ENCODE measurements around the gene ZFYVE19.
A peak's percentile ranks its signal among the peaks of the same experiment; 100 is the strongest.

The ZFYVE19 gene

DNA sequence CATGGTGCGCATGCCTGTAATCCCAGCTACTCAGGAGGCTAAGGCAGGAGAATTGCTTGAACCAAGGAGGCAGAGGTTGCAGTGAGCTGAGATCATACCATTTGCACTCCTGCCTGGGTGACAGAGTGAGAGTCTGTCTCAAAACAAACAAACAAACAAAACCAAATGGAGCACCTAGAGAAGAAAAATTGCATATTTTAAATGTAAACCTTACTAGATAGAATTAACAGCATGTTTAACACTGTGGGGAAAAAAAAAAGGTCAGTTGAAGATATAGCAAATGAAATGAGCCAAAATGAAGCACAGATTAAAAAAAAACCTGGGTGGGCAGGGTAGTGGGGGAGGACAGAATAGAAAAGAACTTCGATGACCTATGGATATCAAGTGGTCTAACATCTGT lies 14.3 kb downstream of the ZFYVE19 start:
- no peak for DNase-seq

DNA sequence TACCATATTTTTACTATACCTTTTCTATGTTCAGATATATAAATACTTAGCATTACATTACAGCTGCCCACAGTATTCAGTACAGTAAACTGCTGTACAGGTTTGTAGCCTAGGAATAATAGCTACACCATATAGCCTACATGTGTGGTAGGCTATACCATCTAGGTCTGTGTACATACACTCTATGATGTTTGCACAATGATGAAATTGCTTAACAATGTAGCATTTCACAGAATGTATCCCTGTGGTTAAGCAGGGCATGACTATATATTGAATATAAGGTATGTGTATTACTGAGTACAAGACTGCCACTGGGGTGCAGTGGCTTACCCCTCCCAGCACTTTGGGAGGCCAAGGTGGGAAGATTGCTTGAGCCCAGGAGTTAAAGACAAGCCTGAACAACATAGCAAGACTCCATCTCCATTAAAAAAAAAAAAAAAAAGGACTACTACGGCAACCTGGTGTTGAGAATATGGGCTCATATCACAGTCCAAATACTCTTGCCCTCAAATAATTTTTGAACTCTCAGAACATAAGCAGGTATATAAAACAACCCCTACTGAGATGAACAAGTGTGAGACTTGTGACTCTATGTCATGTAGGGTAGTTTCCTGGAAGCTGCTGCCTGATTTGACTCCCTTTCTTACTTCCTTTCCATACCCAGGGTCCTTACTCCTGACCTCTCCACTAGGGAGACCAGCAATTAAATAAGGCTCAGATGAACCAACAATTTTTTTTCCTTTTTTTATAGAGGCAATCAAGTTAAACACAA lies 16.9 kb downstream of the ZFYVE19 start:
- no peak for DNase-seq

DNA sequence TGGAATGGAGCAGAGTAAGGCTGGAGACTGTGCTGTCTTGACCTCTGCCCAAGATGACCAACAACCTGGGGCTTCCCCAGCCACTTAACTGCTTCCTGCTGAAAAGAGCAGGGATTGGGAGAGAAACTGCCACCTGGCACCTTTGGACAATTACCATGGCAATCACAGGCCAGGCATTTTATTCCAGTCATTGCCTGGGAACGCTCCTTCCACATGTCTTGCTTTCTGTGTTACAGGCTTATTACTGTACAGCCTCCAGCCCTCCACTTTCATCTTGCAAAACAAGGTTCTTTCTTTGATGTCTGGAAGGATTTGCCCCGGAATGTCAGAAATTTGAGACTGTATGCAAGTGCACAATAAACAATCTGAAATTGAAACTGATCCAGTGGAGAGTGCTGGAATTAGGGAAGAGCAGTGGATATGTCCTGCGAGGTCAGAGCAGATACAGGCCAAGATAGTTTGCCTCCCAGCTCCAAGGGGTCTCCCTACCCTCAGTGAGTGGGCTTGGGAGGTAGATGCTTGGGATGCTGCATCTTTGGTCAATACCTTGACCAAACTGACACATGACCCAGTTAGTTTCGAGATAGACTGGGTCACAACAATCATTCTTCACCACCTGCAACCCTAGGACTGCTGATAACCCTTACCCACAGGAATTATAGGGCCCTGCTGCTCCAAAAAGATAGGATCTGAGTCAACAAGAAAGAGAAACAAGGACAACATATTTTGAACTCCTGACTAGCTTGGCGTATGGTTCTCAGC lies 19.0 kb downstream of the ZFYVE19 start:
- no peak for DNase-seq

DNA sequence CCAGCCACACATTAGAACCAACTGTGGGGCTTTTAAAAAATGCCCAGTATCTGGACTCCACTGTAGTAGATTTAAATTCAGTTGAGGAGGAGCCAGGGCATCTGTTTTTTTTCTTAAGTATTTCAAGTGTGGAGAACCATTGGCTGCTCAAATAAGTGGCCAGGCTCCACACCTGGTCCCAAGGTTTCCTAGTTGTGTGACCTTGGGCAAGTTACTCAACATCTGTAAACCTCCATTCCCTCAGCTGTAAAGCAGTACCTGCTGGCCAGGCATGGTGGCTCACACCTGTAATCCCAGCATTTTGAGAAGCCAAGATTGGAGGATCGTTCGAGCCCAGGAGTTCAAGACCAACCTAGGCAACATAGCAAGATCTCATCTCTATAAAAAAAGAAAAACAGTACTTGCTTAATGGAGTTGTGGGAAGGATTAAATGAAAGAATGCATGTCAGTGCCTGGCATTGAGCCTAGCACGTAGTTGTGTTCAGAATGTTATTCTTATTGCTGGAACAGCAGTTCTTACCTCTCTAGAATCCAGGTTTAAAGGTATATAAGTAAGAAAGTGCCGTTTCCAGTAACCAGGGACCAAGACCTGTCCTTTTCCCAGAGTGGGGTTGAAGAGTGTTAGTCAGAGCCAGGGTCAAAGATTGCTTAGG lies 19.7 kb downstream of the ZFYVE19 start:
- no peak for DNase-seq

DNA sequence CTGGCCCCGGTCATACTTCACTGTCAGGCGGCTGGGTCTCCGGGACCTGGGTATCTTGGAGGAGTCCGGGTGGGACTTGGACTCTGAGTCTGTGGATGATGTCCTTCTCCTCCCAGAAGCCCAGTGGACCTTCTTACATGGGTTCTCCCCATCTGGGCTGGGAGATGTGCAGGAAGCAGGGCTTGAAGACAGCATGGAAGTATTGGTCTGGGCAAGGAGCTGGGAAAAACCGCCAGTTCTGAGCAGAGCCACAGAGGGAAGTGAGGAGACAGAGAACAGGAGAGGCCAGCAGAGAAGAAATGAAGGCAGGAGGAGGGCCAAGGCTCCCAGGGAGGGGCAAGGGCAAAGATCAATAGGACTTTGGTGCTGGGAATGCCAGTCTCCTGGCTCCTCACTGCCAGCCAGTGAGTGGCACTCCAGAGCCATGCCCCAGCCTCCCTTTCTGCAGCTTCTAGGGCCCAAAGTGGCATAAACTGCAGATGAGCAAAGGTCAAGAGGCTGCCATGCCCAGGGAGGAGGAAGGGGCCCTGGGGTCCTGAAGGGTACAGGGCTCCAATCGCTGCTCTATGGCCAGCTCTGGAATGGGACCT lies 21.7 kb downstream of the ZFYVE19 start, which contains the start of gene PPP1R14D:
Gene PPP1R14D, minus strand, starts transcription at position 262 of the 590 bp plus-strand sequence. Its CDS starts 67 bp downstream, at position 195.
- DNase-seq: no peak

DNA sequence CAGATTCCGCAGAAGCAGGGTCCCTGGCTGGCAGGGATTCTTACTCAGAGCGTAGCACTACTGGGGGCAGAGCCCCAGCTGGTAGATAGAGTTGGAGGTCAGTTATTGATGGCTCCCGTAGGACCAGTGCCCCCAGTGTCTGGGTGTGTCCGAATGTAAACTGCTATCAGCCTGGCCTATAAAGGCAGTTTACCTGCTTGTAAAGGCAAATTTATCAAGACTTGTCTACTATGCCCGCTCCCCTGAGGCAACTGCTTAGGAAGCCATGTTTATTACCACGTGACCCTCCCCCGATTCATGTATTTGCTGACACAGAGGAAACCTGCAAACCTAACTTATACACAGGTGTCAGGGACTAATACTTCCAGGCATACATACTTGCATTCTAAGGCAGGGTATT lies 22.2 kb downstream of the ZFYVE19 start:
- no peak for DNase-seq

DNA sequence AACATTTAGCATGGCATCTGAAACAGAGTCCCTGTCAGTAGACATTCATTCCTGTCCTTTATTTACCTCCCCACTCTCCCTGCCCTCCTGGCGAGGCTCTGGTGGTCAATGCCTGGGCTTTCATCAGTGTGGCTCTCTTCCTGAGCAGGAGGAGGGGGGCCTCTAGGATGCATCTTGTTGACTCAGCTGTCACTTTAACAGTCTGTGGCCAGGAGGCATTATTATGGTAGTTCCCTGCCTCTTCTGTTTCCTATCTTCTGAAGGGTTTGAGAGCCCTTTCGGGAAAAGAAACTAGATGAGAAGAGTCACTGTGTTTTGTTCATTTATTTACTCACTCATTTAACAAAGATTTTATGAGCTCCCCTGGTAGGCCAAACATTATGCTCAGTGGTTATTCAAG lies 24.0 kb downstream of the ZFYVE19 start:
- no peak for DNase-seq

DNA sequence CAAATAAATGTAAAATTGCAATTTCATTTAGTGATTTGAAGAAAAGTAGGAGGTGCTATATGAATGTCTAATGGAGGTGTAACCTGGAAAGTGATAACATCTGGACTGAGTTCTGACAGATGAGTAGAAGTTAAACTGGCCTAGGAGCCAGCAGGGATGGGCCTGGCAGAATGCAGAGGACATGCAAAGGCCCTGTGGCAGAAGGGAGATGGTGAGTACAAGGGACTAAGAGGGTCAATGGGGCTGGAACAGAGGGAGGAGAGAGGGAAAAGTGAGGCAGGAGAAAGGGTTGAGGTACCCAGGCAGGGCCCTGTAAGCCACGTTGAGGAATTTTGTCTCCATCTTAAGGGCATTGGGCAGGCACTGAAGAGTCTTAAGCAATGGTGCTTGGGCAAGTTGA lies 25.0 kb downstream of the ZFYVE19 start:
- no peak for DNase-seq

DNA sequence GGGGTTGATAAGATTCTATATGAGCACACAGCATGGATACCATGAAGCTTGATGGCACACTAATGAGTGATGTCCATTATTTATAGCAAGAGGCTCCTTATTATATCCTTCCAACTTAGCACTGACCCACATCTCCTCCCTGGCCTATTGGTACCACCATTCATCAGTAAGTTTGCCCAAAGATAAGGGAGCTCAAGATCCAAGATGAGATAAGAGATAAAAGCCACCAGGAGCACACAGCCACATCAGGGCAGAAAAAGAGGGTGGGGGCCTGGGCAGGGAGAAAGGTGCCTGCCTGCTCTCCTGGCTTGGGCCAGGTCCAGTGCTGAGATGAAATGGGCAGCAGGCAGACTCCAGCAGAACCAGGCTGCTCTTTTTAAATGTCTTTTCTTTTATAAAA lies 26.0 kb downstream of the ZFYVE19 start:
- no peak for DNase-seq

DNA sequence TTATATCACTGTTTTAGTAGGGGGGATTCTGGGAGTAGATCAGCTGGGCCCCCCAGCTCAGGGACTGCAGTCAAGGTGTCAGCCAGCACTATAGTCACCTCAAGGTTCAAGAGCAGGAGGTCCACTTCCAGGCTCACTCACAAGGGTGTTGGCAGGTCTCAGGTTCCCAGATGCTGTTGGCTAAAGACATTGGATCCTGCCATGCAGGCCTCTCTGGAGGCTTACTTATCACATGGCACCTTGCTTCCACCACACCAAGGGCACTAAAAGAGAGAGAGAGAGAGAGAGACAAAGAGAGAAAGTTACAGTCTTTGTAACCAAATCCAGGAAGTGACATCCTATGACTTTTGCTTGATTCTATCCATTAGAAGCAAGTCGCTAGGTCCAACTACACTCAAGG lies 29.1 kb downstream of the ZFYVE19 start:
- DNase-seq: no peak

DNA sequence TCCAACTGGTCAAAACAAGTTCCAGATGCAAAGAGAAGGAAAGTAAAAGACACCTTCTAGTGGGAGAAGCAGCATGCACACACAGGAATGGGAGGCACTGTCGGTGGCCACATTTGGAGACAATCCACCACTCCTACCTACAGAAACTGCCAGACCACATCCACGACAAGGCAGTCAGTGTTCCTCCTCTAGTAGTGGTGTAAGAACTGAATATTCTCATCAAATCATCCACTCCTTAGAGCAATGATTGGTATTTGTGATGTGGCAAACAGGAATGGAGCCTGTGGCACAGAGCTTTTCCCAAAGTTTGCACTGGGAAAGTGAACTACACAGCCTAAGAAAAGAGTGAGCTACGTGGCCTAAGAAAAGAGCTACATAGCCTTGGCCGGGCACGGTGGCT lies 31.9 kb downstream of the ZFYVE19 start:
- DNase-seq: no peak

DNA sequence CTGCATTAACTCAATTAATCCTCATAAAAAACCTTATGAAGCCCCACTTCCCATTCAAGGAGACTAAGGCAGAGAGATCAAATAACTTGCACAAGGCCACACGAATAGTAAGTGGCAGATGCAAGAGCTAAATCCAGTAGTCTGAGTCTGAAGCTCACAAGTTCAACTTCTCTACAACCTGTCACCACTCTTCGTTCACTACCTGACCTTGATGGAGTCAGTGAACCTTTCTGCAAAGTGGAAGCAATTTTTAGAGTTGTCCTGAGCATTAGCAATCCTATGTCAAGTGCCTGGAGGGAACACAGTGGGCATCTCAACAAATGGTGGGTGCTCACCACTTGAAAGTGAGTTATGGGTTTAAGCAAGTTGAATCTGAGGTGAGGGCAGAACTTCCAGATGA lies 34.9 kb downstream of the ZFYVE19 start:
- DNase-seq: no peak

DNA sequence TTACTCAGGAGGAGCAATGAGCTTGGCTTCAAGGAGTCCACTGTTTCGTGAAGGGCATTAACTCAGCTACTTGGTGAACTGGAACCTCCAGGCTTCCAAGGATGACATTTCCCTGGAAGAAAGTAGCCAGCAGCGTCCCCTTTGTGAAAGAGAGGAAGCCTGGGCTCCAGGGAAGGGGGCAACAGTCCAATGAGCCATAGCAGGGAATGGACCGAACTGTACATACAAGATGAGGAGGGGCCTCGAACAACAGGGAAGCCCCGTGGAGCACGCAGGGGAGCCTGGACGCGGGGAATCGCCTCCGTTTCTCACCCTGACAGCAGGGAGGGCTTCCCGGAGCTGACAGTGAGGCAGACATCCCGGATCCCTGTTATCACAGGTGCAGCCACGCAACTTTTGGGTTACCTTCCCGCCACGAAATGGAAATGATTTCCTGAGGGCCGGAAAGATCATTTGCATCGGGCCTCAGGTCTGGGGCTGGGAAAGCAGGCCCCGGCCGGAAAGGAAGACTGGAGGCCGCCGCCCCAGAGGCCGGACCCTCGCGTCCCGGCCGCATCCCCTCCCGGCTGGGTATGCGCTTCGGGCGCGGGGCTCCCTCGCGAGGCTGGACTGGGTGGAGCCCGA lies 36.5 kb downstream of the ZFYVE19 start:
- no peak for DNase-seq

DNA sequence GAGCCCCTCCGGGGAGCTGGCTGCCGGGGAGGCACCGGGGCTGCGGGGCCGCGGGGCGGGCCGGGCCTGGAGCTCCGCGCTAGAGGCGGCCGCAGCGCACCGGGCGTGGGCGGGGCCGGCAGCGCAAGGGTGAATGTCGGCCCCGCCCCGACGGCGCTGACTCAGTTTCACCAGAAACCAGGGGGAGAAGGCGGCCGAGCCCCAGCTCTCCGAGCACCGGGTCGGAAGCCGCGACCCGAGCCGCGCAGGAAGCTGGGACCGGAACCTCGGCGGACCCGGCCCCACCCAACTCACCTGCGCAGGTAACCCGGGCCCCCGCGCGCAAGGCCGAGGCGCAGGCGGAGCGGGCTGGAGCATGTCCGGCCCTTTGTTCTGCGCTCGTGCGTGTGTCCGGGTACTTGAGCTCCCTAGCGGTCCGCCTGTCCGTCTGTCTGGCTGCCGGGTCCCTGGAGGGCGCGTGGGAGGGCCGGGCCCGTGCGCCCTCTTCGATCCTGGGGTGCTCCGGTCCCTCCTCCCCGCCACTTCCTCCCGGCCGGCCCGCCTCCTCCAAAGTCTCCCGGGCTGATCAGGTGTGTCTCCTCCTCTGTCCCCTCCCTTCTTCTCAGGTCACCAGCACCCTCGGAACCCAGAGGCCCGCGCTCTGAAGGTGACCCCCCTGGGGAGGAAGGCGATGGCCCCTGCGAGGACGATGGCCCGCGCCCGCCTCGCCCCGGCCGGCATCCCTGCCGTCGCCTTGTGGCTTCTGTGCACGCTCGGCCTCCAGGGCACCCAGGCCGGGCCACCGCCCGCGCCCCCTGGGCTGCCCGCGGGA lies 37.2 kb downstream of the ZFYVE19 start, which contains the start of gene SPINT1:
Gene SPINT1, plus strand, starts transcription at position 164 of the 811 bp plus-strand sequence. Its CDS starts 507 bp downstream, at position 671.
- peak; percentile 57 for DNase-seq

DNA sequence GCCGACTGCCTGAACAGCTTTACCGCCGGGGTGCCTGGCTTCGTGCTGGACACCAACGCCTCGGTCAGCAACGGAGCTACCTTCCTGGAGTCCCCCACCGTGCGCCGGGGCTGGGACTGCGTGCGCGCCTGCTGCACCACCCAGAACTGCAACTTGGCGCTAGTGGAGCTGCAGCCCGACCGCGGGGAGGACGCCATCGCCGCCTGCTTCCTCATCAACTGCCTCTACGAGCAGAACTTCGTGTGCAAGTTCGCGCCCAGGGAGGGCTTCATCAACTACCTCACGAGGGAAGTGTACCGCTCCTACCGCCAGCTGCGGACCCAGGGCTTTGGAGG lies 37.8 kb downstream of the ZFYVE19 start:
- DNase-seq: peak; percentile 44

DNA sequence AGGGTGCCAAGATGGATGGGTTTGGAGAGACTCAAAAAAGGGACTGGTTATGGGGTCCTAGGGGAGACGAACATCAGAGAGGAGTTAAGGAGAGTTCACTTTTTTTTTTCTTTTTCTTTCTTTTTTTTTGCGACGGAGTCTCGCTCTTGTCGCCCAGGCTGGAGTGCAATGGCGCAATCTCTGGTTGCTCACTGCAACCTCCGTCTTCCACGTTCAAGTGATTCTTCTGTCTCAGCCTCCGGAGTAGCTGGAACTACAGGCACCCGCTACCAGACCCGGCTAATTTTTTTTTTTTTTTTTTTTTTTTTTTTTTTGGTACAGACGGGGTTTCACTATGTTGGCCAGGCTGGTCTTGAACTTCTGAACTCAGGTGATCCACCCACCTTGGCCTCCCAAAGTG lies 38.1 kb downstream of the ZFYVE19 start:
- DNase-seq: peak; percentile 37

DNA sequence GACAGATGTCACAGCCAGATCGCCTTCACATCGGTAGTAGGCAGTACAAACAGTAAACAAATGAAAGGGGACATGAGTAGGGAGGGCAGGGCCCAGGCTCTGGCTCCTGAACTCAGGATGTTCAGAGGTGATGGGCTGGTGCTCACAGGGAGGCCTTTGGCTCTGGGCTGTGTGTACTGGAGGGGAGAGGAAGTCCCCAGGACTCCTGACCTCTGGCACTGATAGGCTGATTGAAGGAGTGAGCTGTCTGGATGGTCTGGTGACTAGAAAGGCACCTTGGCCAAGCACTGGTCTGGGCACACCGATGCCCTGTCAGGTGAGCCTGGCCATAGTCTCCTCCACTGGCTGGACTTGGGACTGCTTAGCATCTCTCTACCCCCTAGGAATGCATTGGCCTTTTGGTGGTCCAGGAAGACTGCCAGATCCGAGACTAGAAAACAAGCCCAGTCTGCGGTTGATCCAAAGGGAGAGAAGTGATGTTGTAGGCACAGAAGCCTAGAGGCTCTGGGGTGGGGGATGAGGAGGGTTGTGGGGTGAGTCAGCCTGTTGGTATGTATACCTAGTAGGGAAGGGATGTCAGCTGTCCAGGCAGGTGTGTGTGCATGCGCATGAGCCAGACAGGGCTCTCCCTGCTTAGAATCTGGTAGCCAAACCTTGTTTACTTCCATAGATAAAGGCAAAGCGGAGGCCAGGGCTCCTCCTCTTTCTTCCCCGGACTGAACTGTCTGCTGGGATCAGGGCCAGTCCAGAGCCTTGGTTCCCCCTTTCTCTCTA lies 38.8 kb downstream of the ZFYVE19 start:
- no peak for DNase-seq

DNA sequence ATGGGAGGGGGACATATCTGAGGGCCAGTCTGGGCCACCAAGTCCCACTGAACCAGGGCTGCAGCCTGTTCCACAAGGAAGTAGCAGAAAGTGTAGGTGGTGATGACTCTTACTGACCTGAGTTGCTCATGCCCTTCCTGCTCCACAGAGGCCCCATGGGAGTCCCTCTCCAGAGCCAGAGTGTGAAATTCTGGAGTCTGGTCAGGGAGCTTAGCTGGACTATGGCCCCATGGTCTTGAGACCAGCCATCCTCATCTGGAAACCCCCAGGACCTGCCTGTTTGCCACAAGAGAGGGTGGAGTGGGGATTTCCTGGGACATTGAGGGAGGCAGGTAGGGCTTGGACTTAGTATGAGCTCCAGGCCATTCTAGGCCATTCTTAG lies 39.9 kb downstream of the ZFYVE19 start:
- DNase-seq: peak; percentile 53

DNA sequence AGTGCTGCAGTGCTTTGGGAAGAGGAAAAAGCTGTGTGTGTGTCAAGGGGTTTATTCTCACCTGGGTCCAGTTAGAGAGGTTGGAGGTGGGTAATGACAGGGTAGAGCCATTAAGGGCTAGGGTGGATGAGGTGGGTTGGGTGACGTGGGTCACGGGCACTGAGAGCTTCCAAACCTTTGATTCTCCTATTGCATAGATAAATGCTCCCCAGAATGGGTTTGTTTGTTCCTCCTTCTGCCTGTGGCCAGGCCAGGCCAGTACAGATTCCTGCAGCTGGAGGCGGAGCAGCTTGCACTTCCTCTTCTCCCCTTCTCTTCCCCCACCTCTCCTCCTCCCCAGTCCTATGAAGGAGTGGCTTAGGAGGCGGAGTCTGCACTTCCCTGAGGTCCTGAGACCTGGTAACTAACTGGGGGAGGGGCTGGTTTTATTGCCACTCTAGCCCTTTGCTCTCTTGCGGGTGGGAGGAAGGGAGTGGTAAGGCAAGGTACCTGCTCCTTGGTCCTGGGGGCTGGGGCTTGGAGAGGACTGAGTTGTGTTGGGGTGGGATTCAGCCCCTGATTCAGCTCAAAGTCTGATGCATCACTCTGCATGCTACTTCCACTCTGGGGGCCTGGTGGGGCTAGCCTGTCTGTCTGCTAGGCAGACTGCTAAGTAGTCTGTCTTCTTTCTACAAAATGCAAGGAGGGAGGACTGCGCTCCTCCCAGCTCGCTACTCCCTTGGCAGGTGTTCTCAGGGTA lies 40.5 kb downstream of the ZFYVE19 start:
- DNase-seq: peak; percentile 87

DNA sequence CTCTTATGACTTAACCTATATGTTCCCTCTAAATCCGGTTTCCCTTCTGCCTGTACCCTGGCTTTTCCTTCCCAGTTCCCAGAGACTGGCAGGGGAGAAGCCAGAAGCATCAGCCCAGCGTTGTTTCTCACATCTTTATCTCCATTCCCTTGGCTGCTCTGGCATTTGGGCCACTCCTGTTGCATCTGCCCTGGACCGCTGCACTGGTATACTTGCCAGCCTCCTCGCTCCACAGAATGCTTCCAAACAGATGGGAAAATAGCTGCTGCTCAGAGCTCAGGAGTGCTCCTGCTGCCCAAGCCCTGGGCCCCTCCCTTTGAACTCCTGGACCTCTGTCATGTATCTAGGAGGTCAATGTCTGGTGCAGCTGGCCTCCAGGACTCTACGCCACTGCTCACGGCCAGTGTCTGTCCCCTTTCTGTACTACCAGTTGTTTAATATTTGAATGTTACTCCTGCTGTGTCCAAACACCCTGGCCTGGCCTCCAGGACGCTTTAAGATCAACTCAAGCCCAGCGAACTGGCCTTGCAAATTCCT lies 43.8 kb downstream of the ZFYVE19 start:
- no peak for DNase-seq

All from suppressor macrophage treated with lipopolysaccharide for 4 hours (primary cell).